Measurements from ENCODE around the gene CACNA2D1.

Gene CACNA2D1

DNA sequence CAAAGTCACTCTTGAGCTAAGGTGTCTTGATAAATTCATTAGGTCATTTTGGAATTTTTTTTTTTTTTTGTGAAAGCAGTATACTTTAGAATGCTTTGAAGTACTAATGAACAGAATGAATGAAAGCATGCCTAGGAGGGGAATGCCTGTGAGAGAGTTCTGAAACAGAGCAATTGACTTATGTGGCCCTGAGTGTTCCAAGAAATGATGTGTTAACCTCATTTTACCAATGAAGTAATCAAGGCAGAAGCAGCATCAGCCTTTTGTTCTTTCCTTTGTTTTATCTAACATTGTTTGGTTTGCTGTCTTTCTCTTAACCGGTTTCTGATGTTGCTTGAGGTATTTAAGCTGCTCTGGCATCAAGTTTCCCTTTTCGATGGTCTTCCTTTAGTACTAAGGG lies 519.1 kb downstream of the CACNA2D1 start:
- WGBS (ENCODE audit: insufficient coverage, insufficient read length): no CpG with 5 or more reads among the region's 2 CpGs
- no peak for DNase-seq (ENCODE audit: low read depth, low spot score)
- H3K27ac ChIP-seq (ENCODE audit: low read length): no peak overlapping the region
- H3K27me3 ChIP-seq (ENCODE audit: control insufficient read depth, insufficient read depth, low read length): no peaks in the 10 kb centered on the region
- no peaks in the 10 kb centered on the region for H3K36me3 ChIP-seq (ENCODE audit: control insufficient read depth, insufficient read depth, low read length)
- H3K9me3 ChIP-seq (ENCODE audit: control insufficient read depth, insufficient read depth, low read length): no peaks in the 10 kb centered on the region
- H3K4me3 ChIP-seq (ENCODE audit: low read length): no peak overlapping the region
- no peaks in the 10 kb centered on the region; the same call in 1 of the 2 replicates for H3K4me1 ChIP-seq (ENCODE audit: control insufficient read depth, insufficient read depth, low read length)

DNA sequence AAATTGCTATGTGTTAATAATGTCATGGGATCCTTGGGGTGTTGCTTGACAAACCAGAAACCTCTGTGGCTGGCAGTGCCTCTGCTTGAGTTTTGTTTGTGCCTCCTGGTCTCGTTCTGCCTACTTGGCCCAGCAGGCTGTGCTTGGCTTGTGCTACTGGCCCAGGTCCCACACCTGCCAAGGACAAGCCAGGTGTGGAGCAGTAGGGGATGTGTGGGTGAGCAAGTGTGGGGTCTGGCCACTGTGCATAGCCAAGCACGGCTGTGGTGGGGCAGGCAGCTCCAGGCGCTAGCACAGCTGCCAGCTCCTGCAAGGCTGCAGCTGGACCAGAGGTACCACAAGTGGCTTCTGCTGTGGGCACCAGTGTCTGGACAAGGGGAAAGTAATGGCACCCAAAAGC lies 524.1 kb downstream of the CACNA2D1 start:
- H3K27me3 ChIP-seq (ENCODE audit: control insufficient read depth, insufficient read depth, low read length): no peaks in the 10 kb centered on the region
- no peaks in the 10 kb centered on the region for H3K4me1 ChIP-seq (ENCODE audit: control insufficient read depth, insufficient read depth, low read length)
- no CpG with 5 or more reads among the region's 3 CpGs for WGBS (ENCODE audit: insufficient coverage, insufficient read length)
- H3K4me3 ChIP-seq (ENCODE audit: low read length): no peak overlapping the region
- no peak for DNase-seq (ENCODE audit: low read depth, low spot score)
- no peak overlapping the region for H3K27ac ChIP-seq (ENCODE audit: low read length)
- no peaks in the 10 kb centered on the region for H3K9me3 ChIP-seq (ENCODE audit: control insufficient read depth, insufficient read depth, low read length)
- H3K36me3 ChIP-seq (ENCODE audit: control insufficient read depth, insufficient read depth, low read length): no peaks in the 10 kb centered on the region

GRCh38 chr7:81908220-81908619 lies 535.4 kb downstream of the CACNA2D1 start:
- Histone ChIP-seq H3K9me3 (ENCODE audit: control insufficient read depth, insufficient read depth, low read length) (no peaks in the 10 kb centered on the region), H3K36me3 (ENCODE audit: control insufficient read depth, insufficient read depth, low read length) (no peaks in the 10 kb centered on the region), H3K27me3 (ENCODE audit: control insufficient read depth, insufficient read depth, low read length) (no peaks in the 10 kb centered on the region), H3K4me1 (ENCODE audit: control insufficient read depth, insufficient read depth, low read length) (no peaks in the 10 kb centered on the region), H3K4me3 (ENCODE audit: low read length) (no peak overlapping the region), H3K27ac (ENCODE audit: low read length) (no peak overlapping the region)
- WGBS (ENCODE audit: insufficient coverage, insufficient read length): no CpG with 5 or more reads among the region's 2 CpGs
- no peak for DNase-seq (ENCODE audit: low read depth, low spot score)

GRCh38 chr7:81903115-81903514 lies 540.5 kb downstream of the CACNA2D1 start:
- H3K27me3 ChIP-seq (ENCODE audit: control insufficient read depth, insufficient read depth, low read length): no peaks in the 10 kb centered on the region
- no peak overlapping the region for H3K4me3 ChIP-seq (ENCODE audit: low read length)
- no peaks in the 10 kb centered on the region for H3K4me1 ChIP-seq (ENCODE audit: control insufficient read depth, insufficient read depth, low read length)
- WGBS (ENCODE audit: insufficient coverage, insufficient read length): no CpG with 5 or more reads among the region's 2 CpGs
- H3K36me3 ChIP-seq (ENCODE audit: control insufficient read depth, insufficient read depth, low read length): no peaks in the 10 kb centered on the region
- DNase-seq (ENCODE audit: low read depth, low spot score): no peak
- H3K27ac ChIP-seq (ENCODE audit: low read length): no peak overlapping the region
- no peaks in the 10 kb centered on the region for H3K9me3 ChIP-seq (ENCODE audit: control insufficient read depth, insufficient read depth, low read length)

DNA sequence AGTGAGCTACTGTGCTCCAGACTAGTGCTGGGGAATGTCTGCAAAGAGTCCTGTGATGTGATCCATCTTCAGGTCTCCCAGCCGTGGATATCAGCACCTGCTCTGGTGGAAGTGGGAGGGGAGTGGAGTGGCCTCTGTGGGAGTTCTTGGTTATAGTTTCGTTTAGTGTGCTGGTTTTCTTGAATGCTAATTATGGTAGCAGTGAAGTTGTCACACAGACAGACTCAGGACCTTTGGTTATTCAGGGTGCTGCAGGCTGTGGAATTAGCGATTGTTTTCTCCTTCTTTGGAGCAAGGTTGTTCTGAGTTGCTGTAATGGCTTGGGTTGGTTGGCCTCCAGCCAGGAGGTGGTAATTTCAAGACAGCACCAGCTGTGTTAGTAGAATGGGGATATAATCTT lies 541.0 kb downstream of the CACNA2D1 start:
- no peak overlapping the region for H3K27ac ChIP-seq (ENCODE audit: low read length)
- DNase-seq (ENCODE audit: low read depth, low spot score): no peak
- H3K9me3 ChIP-seq (ENCODE audit: control insufficient read depth, insufficient read depth, low read length): no peaks in the 10 kb centered on the region
- H3K4me3 ChIP-seq (ENCODE audit: low read length): no peak overlapping the region
- no CpG with 5 or more reads among the region's 3 CpGs for WGBS (ENCODE audit: insufficient coverage, insufficient read length)
- no peaks in the 10 kb centered on the region for H3K36me3 ChIP-seq (ENCODE audit: control insufficient read depth, insufficient read depth, low read length)
- H3K4me1 ChIP-seq (ENCODE audit: control insufficient read depth, insufficient read depth, low read length): no peaks in the 10 kb centered on the region
- H3K27me3 ChIP-seq (ENCODE audit: control insufficient read depth, insufficient read depth, low read length): no peaks in the 10 kb centered on the region
